GM23338 (cell line): ENCODE results near the gene LRP1B. TPM values are rescaled to one million over a fixed set of nuclear protein-coding genes. Genes with fewer than 3 reads are reported as not detected.

ENCODE experiments used
- ATAC-seq: fragments of 200-7000 bp; cut with Tn5 transposase; 3 replicates; pipeline ENCODE4 v1.9.1; 2020
- DNase-seq: peaks from one replicate; pipeline ENCODE4 v3.0.0-alpha.2; 2015; ENCODE audit warnings: low spot score
- H2AFZ ChIP-seq: fragments of 200-600 bp; sonication (generic); 2 replicates; pipeline ENCODE4 v1.8.0; 2016; ENCODE audit warnings: antibody characterized with exemption, mild to moderate bottlenecking, moderate library complexity
- H3F3A ChIP-seq: fragments of 200-600 bp; sonication (generic); replicated peaks from 2 replicates; pipeline ENCODE4 v1.8.0; 2017; ENCODE audit warnings: antibody characterized with exemption, mixed run types, low read depth
- H3K27ac ChIP-seq: fragments of 200-600 bp; sonication (generic); 2 replicates; pipeline ENCODE4 v1.6.1; 2016; ENCODE audit warnings: low read depth
- H3K27me3 ChIP-seq: fragments of 200-600 bp; sonication (generic); 2 replicates; pipeline ENCODE4 v1.8.0; 2016; ENCODE audit warnings: mild to moderate bottlenecking, mixed run types, moderate library complexity; ENCODE audit not compliant: insufficient read depth
- H3K36me3 ChIP-seq: fragments of 200-600 bp; sonication (generic); 2 replicates; pipeline ENCODE4 v1.8.0; 2016; ENCODE audit warnings: mild to moderate bottlenecking; ENCODE audit not compliant: insufficient read depth
- H3K4me1 ChIP-seq: fragments of 200-600 bp; sonication (generic); 2 replicates; pipeline ENCODE4 v1.8.0; 2016; ENCODE audit warnings: mild to moderate bottlenecking, moderate library complexity; ENCODE audit not compliant: insufficient read depth
- H3K4me2 ChIP-seq: fragments of 200-600 bp; sonication (generic); 2 replicates; pipeline ENCODE4 v1.7.1; 2017; ENCODE audit warnings: mixed run types
- H3K4me3 ChIP-seq: fragments of 200-600 bp; sonication (generic); 2 replicates; pipeline ENCODE4 v1.6.1; 2016; ENCODE audit warnings: mixed run types
- H3K79me2 ChIP-seq: fragments of 200-600 bp; sonication (generic); replicated peaks from 2 replicates; pipeline ENCODE4 v1.8.0; 2017; ENCODE audit warnings: mild to moderate bottlenecking; ENCODE audit not compliant: insufficient read depth
- H3K9me2 ChIP-seq: fragments of 200-600 bp; sonication (generic); 2 replicates; pipeline ENCODE4 v1.8.0; 2017; ENCODE audit not compliant: insufficient read depth
- H4K20me1 ChIP-seq: fragments of 200-600 bp; sonication (generic); replicated peaks from 2 replicates; pipeline ENCODE4 v1.8.0; 2017; ENCODE audit warnings: mild to moderate bottlenecking; ENCODE audit not compliant: insufficient read depth
- H3K27ac Mint-ChIP-seq: 2 replicates; pipeline ENCODE4 v1.8.0; 2020; ENCODE audit warnings: inconsistent platforms, mild to moderate bottlenecking, moderate library complexity, mixed read lengths
- H3K27me3 Mint-ChIP-seq: 3 replicates; pipeline ENCODE4 v1.8.0; 2022; ENCODE audit warnings: low read depth, mild to moderate bottlenecking, moderate library complexity, mixed read lengths, inconsistent platforms; ENCODE audit not compliant: insufficient read depth, poor library complexity
- H3K36me3 Mint-ChIP-seq: 3 replicates; pipeline ENCODE4 v1.8.0; 2021; ENCODE audit warnings: low read depth, mild to moderate bottlenecking, inconsistent platforms, moderate library complexity, mixed read lengths
- H3K4me1 Mint-ChIP-seq: 3 replicates; pipeline ENCODE4 v1.8.0; 2020; ENCODE audit warnings: mild to moderate bottlenecking, inconsistent platforms, mixed read lengths
- H3K4me3 Mint-ChIP-seq: 3 replicates; pipeline ENCODE4 v1.8.0; 2021; ENCODE audit warnings: moderate library complexity, mild to moderate bottlenecking, inconsistent platforms, mixed read lengths
- H3K9me3 Mint-ChIP-seq: 3 replicates; pipeline ENCODE4 v1.8.0; 2020; ENCODE audit warnings: moderate library complexity, mild to moderate bottlenecking, inconsistent platforms, mixed read lengths
- CREB1 ChIP-seq: fragments of 250-450 bp; sonication (Bioruptor Pico); IDR thresholded peaks from 2 replicates; pipeline ENCODE4 v1.5.0; 2020; ENCODE audit warnings: low read depth, mild to moderate bottlenecking, moderate library complexity
- EZH2 ChIP-seq: fragments of 200-600 bp; sonication (generic); IDR thresholded peaks from one replicate; pipeline ENCODE4 v1.8.0; 2017; ENCODE audit warnings: antibody characterized with exemption, mild to moderate bottlenecking, low read depth; ENCODE audit not compliant: unreplicated experiment
- EZH2phosphoT487 ChIP-seq: fragments of 200-600 bp; sonication (generic); IDR thresholded peaks from one replicate; pipeline ENCODE4 v1.8.1; 2018; ENCODE audit warnings: antibody characterized with exemption; ENCODE audit not compliant: unreplicated experiment
- JUNB ChIP-seq: IDR thresholded peaks from one replicate; pipeline ENCODE4 v1.6.1; 2016; ENCODE audit warnings: antibody characterized with exemption; ENCODE audit not compliant: unreplicated experiment
- NANOG ChIP-seq: IDR thresholded peaks from 2 replicates; pipeline ENCODE4 v1.6.1; 2016; ENCODE audit warnings: antibody characterized with exemption, borderline replicate concordance
- POLR2AphosphoS5 ChIP-seq: IDR thresholded peaks from 2 replicates; pipeline ENCODE4 v1.6.1; 2016; ENCODE audit warnings: antibody characterized with exemption, low read depth
- STAT1 ChIP-seq: IDR thresholded peaks from one replicate; pipeline ENCODE4 v1.6.1; 2016; ENCODE audit warnings: antibody characterized with exemption; ENCODE audit not compliant: unreplicated experiment
- ZNF114 ChIP-seq: fragments of 250-450 bp; sonication (Bioruptor Pico); IDR thresholded peaks from 2 replicates; pipeline ENCODE4 v1.5.0; 2020; ENCODE audit warnings: mild to moderate bottlenecking, moderate library complexity
- ZNF331 ChIP-seq: fragments of 250-450 bp; sonication (Bioruptor Pico); IDR thresholded peaks from 2 replicates; pipeline ENCODE4 v1.5.0; 2020; ENCODE audit warnings: low read depth, mild to moderate bottlenecking, moderate library complexity
- polyA plus RNA-seq: library from polyadenylated mRNA; unstranded; fragments of >200 nt; fragmentation: Nextera tagmentation; extraction: Ambion mirVana; gene quantifications from 2 replicates; pipeline ENCODE4 v1.2.1, GENCODE V29; 2016
- total RNA-seq: library from RNA; depleted of rRNA; stranded (reverse); fragments of >200 nt; shearing (Covaris generic); gene quantifications from 2 replicates; pipeline ENCODE4 v1.2.3, GENCODE V29; 2014
- TF ChIP-seq, protein P1 (sequence below): IDR thresholded peaks from 2 replicates; pipeline ENCODE4 v1.6.1; 2016; ENCODE audit warnings: antibody characterized with exemption
- TF ChIP-seq, protein P2 (sequence below), 2 experiments: fragments of 200-600 bp in 1 of 2; sonication (generic) in 1 of 2; conservative IDR thresholded peaks; 2 replicates each; pipeline versions ENCODE4 v1.5.1 to v1.6.1; 2016 to 2017; ENCODE audit warnings: antibody characterized with exemption in 2 of 2, low read depth in 2 of 2, mild to moderate bottlenecking in 2 of 2, moderate library complexity in 1 of 2
- TF ChIP-seq, protein P3 (sequence below): IDR thresholded peaks from one replicate; pipeline ENCODE4 v1.6.1; 2018; ENCODE audit warnings: antibody characterized with exemption; ENCODE audit not compliant: unreplicated experiment

The LRP1B gene
- total and polyA plus RNA-seq, 2 experiments from 2014 or later = 0.15 to 0.97 TPM

DNA sequence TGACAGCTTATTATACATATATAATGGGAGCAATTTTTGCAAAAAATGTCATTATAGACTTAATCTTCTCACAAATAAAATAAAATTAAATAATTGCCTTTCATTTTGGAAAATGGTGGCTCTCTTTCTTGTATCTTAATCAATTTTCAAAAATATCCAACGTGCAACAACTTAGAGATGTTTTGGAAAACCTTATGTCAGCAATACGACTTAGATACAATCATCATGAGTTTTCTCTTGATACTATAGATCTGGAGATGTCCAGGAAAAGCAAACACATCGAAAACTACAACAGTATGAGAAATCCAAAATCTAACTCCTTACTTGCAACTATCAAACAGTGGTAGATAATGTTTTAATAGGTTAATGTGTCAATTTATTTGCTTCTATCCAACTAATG, 1529.0 kb downstream of the LRP1B start:
- H3K4me3 Mint-ChIP-seq = no peak overlapping the region
- no peaks in the 10 kb centered on the region for H3K9me2 ChIP-seq
- H3K9me3 Mint-ChIP-seq = no peaks in the 10 kb centered on the region
- no peak overlapping the region for H3K27ac ChIP-seq
- ATAC-seq (no peak), DNase-seq (no peak)
- no peak overlapping the region for H2AFZ ChIP-seq
- H3K79me2 ChIP-seq = no peaks in the 10 kb centered on the region
- H3K4me2 ChIP-seq = no peak overlapping the region
- H3K36me3 Mint-ChIP-seq = no peaks in the 10 kb centered on the region
- no peaks in the 10 kb centered on the region for H4K20me1 ChIP-seq
- H3K27me3 Mint-ChIP-seq = no peaks in the 10 kb centered on the region
- no peak overlapping the region for H3K4me3 ChIP-seq
- TF ChIP-seq JUNB = no peak
- TF ChIP-seq, protein P1, sequence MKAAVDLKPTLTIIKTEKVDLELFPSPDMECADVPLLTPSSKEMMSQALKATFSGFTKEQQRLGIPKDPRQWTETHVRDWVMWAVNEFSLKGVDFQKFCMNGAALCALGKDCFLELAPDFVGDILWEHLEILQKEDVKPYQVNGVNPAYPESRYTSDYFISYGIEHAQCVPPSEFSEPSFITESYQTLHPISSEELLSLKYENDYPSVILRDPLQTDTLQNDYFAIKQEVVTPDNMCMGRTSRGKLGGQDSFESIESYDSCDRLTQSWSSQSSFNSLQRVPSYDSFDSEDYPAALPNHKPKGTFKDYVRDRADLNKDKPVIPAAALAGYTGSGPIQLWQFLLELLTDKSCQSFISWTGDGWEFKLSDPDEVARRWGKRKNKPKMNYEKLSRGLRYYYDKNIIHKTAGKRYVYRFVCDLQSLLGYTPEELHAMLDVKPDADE = no peak
- TF ChIP-seq, protein P2, sequence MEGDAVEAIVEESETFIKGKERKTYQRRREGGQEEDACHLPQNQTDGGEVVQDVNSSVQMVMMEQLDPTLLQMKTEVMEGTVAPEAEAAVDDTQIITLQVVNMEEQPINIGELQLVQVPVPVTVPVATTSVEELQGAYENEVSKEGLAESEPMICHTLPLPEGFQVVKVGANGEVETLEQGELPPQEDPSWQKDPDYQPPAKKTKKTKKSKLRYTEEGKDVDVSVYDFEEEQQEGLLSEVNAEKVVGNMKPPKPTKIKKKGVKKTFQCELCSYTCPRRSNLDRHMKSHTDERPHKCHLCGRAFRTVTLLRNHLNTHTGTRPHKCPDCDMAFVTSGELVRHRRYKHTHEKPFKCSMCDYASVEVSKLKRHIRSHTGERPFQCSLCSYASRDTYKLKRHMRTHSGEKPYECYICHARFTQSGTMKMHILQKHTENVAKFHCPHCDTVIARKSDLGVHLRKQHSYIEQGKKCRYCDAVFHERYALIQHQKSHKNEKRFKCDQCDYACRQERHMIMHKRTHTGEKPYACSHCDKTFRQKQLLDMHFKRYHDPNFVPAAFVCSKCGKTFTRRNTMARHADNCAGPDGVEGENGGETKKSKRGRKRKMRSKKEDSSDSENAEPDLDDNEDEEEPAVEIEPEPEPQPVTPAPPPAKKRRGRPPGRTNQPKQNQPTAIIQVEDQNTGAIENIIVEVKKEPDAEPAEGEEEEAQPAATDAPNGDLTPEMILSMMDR (conservative IDR thresholded peaks at IDR 0.05; ENCODE audit: low read depth in 2 of 2) = no peak
- TF ChIP-seq, protein P3, sequence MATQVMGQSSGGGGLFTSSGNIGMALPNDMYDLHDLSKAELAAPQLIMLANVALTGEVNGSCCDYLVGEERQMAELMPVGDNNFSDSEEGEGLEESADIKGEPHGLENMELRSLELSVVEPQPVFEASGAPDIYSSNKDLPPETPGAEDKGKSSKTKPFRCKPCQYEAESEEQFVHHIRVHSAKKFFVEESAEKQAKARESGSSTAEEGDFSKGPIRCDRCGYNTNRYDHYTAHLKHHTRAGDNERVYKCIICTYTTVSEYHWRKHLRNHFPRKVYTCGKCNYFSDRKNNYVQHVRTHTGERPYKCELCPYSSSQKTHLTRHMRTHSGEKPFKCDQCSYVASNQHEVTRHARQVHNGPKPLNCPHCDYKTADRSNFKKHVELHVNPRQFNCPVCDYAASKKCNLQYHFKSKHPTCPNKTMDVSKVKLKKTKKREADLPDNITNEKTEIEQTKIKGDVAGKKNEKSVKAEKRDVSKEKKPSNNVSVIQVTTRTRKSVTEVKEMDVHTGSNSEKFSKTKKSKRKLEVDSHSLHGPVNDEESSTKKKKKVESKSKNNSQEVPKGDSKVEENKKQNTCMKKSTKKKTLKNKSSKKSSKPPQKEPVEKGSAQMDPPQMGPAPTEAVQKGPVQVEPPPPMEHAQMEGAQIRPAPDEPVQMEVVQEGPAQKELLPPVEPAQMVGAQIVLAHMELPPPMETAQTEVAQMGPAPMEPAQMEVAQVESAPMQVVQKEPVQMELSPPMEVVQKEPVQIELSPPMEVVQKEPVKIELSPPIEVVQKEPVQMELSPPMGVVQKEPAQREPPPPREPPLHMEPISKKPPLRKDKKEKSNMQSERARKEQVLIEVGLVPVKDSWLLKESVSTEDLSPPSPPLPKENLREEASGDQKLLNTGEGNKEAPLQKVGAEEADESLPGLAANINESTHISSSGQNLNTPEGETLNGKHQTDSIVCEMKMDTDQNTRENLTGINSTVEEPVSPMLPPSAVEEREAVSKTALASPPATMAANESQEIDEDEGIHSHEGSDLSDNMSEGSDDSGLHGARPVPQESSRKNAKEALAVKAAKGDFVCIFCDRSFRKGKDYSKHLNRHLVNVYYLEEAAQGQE = no peak
- TF ChIP-seq EZH2phosphoT487 = no peak
- no peak for TF ChIP-seq CREB1 (CRISPR knock-in tag)
- no peak for TF ChIP-seq STAT1
- no peak for TF ChIP-seq NANOG
- no peak for TF ChIP-seq POLR2AphosphoS5
- TF ChIP-seq EZH2 = no peak
- H3K4me1 ChIP-seq = no peaks in the 10 kb centered on the region
- H3F3A ChIP-seq = no peaks in the 10 kb centered on the region
- H3K4me1 Mint-ChIP-seq = no peaks in the 10 kb centered on the region
- no peaks in the 10 kb centered on the region for H3K36me3 ChIP-seq
- H3K27me3 ChIP-seq = no peaks in the 10 kb centered on the region
- no peak overlapping the region for H3K27ac Mint-ChIP-seq

DNA sequence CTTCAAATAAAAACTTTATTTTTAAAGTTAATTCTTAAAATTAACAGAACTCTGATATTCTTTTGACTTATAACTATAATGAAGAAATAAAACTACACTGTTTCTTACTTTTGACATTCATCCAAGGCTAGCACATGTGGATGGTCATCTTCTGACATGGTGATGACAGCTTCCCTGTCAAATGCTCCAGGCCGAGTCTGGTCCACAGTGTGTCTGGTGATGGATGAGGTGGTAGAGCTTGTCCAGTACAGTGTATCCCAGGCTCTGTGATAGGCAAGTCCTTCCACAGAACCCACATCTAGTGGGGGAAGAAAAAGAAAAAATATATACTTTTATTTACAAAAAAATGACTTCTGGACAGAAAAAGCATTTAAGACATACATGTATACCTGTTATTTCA, 1529.5 kb downstream of the LRP1B start:
- no peak overlapping the region for H3K4me3 Mint-ChIP-seq
- no peak overlapping the region for H2AFZ ChIP-seq
- H3K4me2 ChIP-seq = no peak overlapping the region
- H3K27ac Mint-ChIP-seq = no peak overlapping the region
- H3K27ac ChIP-seq = no peak overlapping the region
- no peaks in the 10 kb centered on the region for H3K9me3 Mint-ChIP-seq
- no peaks in the 10 kb centered on the region for H3K27me3 Mint-ChIP-seq
- H3K79me2 ChIP-seq = no peaks in the 10 kb centered on the region
- H4K20me1 ChIP-seq = no peaks in the 10 kb centered on the region
- H3K27me3 ChIP-seq = no peaks in the 10 kb centered on the region
- no peaks in the 10 kb centered on the region for H3F3A ChIP-seq
- DNase-seq = no peak
- H3K9me2 ChIP-seq = no peaks in the 10 kb centered on the region
- no peaks in the 10 kb centered on the region for H3K36me3 Mint-ChIP-seq
- no peak overlapping the region for H3K4me3 ChIP-seq
- ATAC-seq = no peak
- H3K4me1 ChIP-seq = no peaks in the 10 kb centered on the region
- no peaks in the 10 kb centered on the region for H3K4me1 Mint-ChIP-seq
- no peaks in the 10 kb centered on the region for H3K36me3 ChIP-seq
- TF ChIP-seq ZNF114 (CRISPR knock-in tag) = no peak
- TF ChIP-seq POLR2AphosphoS5 = no peak
- TF ChIP-seq EZH2 = no peak
- TF ChIP-seq, protein P3 = no peak
- no peak for TF ChIP-seq NANOG
- no peak for TF ChIP-seq ZNF331 (CRISPR knock-in tag)
- TF ChIP-seq, protein P2 (conservative IDR thresholded peaks at IDR 0.05; ENCODE audit: low read depth in 2 of 2) = no peak
